SW480 (cell line): ENCODE measurements around the gene OR6N1.

ENCODE experiments used
- DNase-seq: peaks from one replicate; pipeline ENCODE4 v3.0.0-alpha.2; 2016; ENCODE audit warnings: low spot score

Gene OR6N1, protein sequence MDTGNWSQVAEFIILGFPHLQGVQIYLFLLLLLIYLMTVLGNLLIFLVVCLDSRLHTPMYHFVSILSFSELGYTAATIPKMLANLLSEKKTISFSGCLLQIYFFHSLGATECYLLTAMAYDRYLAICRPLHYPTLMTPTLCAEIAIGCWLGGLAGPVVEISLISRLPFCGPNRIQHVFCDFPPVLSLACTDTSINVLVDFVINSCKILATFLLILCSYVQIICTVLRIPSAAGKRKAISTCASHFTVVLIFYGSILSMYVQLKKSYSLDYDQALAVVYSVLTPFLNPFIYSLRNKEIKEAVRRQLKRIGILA

DNA sequence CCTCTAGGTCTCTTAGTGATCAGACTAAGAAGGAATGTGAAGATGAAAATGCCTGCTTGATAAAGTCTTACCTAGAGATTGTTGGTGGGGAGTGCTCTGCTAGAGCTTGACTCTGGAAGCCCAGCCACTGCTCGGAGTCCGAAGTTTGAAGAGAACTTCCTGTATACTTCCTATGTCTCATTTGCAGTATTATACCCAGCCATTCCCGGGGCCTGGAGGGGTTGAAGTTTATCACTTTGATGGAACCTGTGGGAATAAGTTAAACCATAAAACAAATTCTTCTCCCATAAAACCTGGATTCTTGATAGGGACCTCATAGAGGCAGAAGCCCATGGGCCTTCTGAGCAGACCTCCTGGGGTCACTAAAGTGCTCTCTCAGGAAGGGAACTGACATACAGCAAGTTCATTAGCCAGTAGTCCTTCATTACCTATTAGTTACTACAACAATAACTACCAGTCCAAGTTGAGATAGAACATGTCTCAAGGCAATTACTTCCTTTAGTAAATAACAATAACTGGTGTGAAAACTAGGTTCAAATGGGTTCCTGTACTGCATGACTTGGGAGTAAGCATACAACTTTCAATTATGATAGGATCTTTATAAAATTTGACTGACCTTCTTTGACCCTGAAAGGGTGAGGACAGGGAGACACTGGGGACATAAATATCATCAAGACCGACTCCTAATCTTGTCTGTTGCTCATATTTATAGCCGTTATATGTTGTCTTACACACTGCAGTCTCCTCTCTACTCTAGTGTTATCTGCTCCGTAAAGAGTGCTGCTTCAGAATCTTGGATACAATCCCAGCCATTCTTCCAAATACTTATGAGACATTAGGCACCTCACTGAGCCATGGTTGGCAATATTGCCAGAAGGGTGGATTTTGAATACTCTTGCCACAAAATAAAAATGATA is at the start of gene OR6N1:
Gene OR6N1, minus strand, starts transcription at position 246 of the 917 bp plus-strand sequence. CDS start 5,513 bp downstream, outside the sequence.
- no peak for DNase-seq

DNA sequence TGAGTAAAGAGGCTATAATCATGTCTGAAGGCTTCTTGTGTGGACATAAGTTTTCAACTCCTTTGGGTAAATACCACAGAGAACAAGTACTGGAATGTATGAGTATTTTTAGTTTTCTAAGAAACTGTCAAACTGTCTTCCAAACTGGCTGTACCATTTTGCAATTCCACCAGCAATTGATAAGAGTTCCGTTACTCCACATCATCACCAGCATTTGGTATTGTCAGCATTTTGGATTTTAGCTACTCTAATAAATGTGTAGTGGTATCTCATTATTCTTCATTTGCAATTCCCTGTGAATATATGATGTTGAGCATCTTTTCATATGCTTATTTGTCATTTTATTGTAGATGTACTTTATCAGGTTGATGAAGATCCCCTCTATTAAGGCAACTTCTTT is 49.7 kb upstream of the OR6N1 start:
- DNase-seq, result no peak

- DNase-seq, result no peak
These were observed 47.8 kb upstream of the OR6N1 start for GRCh38 chr1:158819461-158820443.

GRCh38 chr1:158818975-158819431 is 47.0 kb upstream of the OR6N1 start:
- no peak for DNase-seq

DNA sequence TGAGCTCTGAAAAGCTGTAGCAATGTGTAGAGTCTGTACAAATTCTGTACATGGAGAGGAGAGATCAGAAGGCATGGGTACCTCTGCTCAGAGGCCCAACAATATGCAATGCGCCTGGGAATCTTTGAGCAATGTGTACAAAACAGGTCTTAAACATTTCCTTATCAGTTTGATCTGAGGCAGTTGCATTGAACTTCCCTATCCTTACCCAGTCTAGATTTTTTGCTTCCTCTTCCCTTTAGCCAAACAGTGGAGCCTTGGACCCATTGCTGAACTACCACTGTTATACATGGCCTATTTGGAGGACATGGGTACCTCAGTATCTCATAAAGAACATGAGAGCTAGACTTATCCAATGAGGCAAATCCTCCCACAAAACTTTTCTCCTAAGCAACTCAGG is 46.6 kb upstream of the OR6N1 start:
- DNase-seq, result no peak

GRCh38 chr1:158814970-158815369 is 43.0 kb upstream of the OR6N1 start:
- no peak for DNase-seq

- DNase-seq, result no peak
These were observed 41.2 kb upstream of the OR6N1 start for GRCh38 chr1:158813164-158813563.

GRCh38 chr1:158812336-158812735 is 40.3 kb upstream of the OR6N1 start:
- DNase-seq, result no peak

- DNase-seq, result no peak
These were observed 38.3 kb upstream of the OR6N1 start for GRCh38 chr1:158810311-158810710.

- DNase-seq, result no peak
These were observed 37.9 kb upstream of the OR6N1 start for GRCh38 chr1:158809862-158810261.

- no peak for DNase-seq
These were observed 37.3 kb upstream of the OR6N1 start for GRCh38 chr1:158809256-158809655.

DNA sequence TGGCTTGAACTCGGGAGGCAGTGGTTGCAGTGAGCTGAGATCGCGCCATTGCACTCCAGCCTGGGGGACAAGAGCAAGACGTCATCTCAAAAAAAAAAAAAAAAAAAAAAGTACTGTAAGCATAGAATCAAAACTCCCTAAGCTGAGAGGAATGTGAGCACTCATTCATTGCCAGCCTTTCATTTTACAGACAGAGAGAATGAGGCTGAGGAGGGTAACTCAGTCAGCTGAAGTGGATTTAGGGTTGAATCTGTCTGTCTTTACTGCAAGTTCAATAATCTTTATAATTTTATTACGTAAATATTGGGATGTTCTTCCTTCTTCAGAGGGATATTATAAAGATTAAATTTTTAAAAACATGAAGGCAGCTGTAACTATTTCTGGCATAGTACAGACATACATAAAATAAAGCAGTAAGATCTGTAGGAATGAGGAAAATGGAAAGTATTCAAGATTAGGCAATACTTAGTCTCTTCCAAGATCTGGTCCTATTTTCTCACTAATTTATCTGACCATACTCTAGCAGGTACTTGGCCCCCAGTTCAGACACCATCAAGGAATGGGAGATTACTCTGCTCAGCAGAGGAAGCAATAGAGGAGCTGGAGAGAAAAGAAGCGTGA is 35.0 kb upstream of the OR6N1 start:
- no peak for DNase-seq

GRCh38 chr1:158803678-158804077 is 31.7 kb upstream of the OR6N1 start:
- DNase-seq, result no peak

GRCh38 chr1:158801396-158801795 is 29.4 kb upstream of the OR6N1 start:
- DNase-seq, result no peak

- DNase-seq, result no peak
These were observed 28.5 kb upstream of the OR6N1 start for GRCh38 chr1:158800526-158800925.

GRCh38 chr1:158799689-158800088 is 27.7 kb upstream of the OR6N1 start:
- DNase-seq, result no peak

DNA sequence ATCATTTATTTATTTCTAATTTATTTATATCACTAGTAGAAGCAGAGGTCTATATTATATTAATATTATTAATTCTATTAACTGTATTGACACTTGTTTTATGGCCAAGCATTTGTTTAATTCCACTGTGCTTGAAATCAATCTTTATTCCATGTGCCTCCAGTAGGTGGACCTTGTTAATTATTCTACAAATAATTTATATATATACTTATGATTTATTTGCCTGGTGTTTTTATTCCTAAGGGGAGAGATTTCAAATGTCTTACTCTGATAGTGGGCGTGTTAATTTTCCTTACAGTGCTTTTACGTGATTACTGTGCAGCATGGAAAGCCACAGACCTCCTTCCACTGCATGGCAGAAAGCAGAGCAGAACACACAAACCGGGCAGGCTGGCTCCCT is 26.5 kb upstream of the OR6N1 start:
- no peak for DNase-seq

DNA sequence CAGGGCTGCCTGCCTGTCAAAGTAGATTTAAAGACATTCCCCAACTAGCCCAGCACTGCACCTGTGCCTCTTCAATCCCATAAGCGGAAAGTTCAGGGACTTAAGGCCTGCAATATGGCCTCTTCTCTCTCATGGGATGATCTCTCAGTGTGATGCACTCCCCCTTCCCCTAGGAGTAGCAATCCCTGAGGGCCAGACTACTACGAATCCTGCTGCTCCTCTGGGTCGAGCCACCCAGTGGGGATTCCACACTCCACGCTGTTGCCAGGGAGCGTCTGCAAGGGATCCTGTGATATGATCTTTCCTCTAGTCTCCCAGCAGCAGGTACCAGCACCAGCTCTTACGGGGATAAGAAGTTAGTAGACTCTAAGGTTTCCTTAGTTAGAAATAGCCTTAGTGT is 22.3 kb upstream of the OR6N1 start:
- no peak for DNase-seq

DNA sequence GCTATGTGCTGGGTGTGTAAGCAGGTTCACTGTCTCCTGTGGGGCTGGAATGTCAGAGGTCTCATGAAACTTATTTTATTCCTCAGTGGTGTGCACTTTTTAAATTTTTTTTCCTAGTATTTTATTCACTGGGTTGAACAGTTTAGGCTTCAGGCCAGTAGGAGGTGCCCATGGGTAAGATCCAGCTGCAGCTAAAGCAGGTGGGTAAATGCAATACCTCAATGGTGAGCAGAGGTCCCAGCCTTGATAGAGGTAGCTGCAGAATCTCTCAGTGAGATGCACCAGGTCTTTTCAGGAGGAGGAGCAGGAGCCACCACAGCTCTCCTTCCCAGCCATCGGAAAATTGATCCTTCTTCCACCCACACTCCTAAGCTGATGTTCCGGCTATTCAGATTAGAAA is 21.6 kb upstream of the OR6N1 start:
- no peak for DNase-seq

- DNase-seq, result no peak
These were observed 9.1 kb upstream of the OR6N1 start, which contains the start of gene OR6N2 for GRCh38 chr1:158781104-158781503. Gene OR6N2 (minus strand): TSS chr1:158781204. CDS start chr1:158777635, 3,569 bp downstream.

- no peak for DNase-seq
These were observed 17.6 kb downstream of the OR6N1 start, which contains the start of gene OR6K6 for GRCh38 chr1:158754420-158754819. Gene OR6K6 (plus strand): TSS chr1:158754720. CDS start chr1:158754888, 168 bp downstream.
